Activated CD8-positive, alpha-beta memory T cell treated with anti-CD3 and anti-CD28 coated beads for 36 hours (primary cell): ENCODE results near the gene SSPN. TPM values are rescaled to one million over a fixed set of nuclear protein-coding genes. Genes with fewer than 3 reads are reported as not detected.

Source experiments
- CTCF ChIA-PET: fragments of 350-600 bp; sonication (Branson Sonifier 250); formaldehyde crosslinking; loops from one replicate; lab custom pipeline; 2021; ENCODE audit warnings: antibody characterized with exemption; lab: Charles Lee
- POLR2A ChIA-PET: fragments of 350-600 bp; sonication (Branson Sonifier 250); formaldehyde crosslinking; loops from one replicate; lab custom pipeline; 2021; ENCODE audit warnings: antibody characterized with exemption; lab: Charles Lee
- total RNA-seq, 2 experiments: library from RNA; stranded (reverse); gene quantifications; one replicate each; pipeline ENCODE4 v1.2.3, GENCODE V29; 2021

SSPN gene
- total RNA-seq, 2 experiments from 2014 or later = not detected

GRCh38 chr12:26279091-26279490 is 83.7 kb downstream of the SSPN start:
- POLR2A ChIA-PET = no interaction called here
- CTCF ChIA-PET = no interaction called here

- CTCF ChIA-PET = no interaction called here
- POLR2A ChIA-PET = no interaction called here
Measured at GRCh38 chr12:26279908-26280307, 84.5 kb downstream of the SSPN start.

- ChIA-PET POLR2A (no interaction called here), CTCF (no interaction called here)
Measured at GRCh38 chr12:26280869-26281268, 85.5 kb downstream of the SSPN start.

- POLR2A ChIA-PET = no interaction called here
- CTCF ChIA-PET = no interaction called here
Measured at GRCh38 chr12:26281320-26281719, 85.9 kb downstream of the SSPN start.

GRCh38 chr12:26282339-26282940 is 87.1 kb downstream of the SSPN start:
- CTCF ChIA-PET = no interaction called here
- POLR2A ChIA-PET = no interaction called here

- POLR2A ChIA-PET = no interaction called here
Measured at GRCh38 chr12:26283046-26283445, 87.7 kb downstream of the SSPN start.

GRCh38 chr12:26283617-26284016 is 88.2 kb downstream of the SSPN start:
- ChIA-PET CTCF (no interaction called here), POLR2A (no interaction called here)

More at GRCh38 chr12:26283046-26283445, 87.7 kb downstream of the SSPN start:
- CTCF ChIA-PET = no interaction called here

GRCh38 chr12:26285401-26285800 is 90.0 kb downstream of the SSPN start:
- ChIA-PET CTCF (no interaction called here), POLR2A (no interaction called here)

GRCh38 chr12:26286186-26286585 is 90.8 kb downstream of the SSPN start:
- CTCF ChIA-PET = no interaction called here
- POLR2A ChIA-PET = no interaction called here

- ChIA-PET CTCF (no interaction called here), POLR2A (no interaction called here)
Measured at GRCh38 chr12:26287671-26288381, 92.5 kb downstream of the SSPN start.

GRCh38 chr12:26290565-26290964 is 95.2 kb downstream of the SSPN start:
- POLR2A ChIA-PET = no interaction called here
- CTCF ChIA-PET = no interaction called here

GRCh38 chr12:26292596-26292995 is 97.2 kb downstream of the SSPN start:
- POLR2A ChIA-PET = no interaction called here
- CTCF ChIA-PET = no interaction called here

- CTCF ChIA-PET = no interaction called here
- POLR2A ChIA-PET = no interaction called here
Measured at GRCh38 chr12:26293612-26294011, 98.2 kb downstream of the SSPN start.

- CTCF ChIA-PET = no interaction called here
- POLR2A ChIA-PET = no interaction called here
Measured at GRCh38 chr12:26295001-26295400, 99.6 kb downstream of the SSPN start.

- ChIA-PET POLR2A (no interaction called here), CTCF (no interaction called here)
Measured at GRCh38 chr12:26297396-26298070, 102.2 kb downstream of the SSPN start.

GRCh38 chr12:26298785-26299621 is 103.6 kb downstream of the SSPN start:
- POLR2A ChIA-PET = interaction anchor here (1.1 kb wide), 1 partner anchor 19 kb away, joined by 3 read pairs; no protein-coding TSS in a partner anchor
- CTCF ChIA-PET = no interaction called here

- ChIA-PET POLR2A (no interaction called here), CTCF (no interaction called here)
Measured at GRCh38 chr12:26299751-26300150, 104.4 kb downstream of the SSPN start.
